GM13976 (cell line): ENCODE results near the gene NCAPD3.

ENCODE experiments used
- DNase-seq: peaks from one replicate; pipeline ENCODE4 v3.0.0; 2012; ENCODE audit warnings: low spot score
- in situ Hi-C: fragments of 300-500 bp; cut with MboI; formaldehyde crosslinking; loops from one replicate; pipeline ENCODE4 v1.12.0; 2022; ENCODE audit warnings: low sequenced_read_pairs, mixed read lengths, inconsistent platforms; ENCODE audit not compliant: unreplicated experiment
- TF ChIP-seq, protein P1 (sequence below): IDR thresholded peaks from 2 replicates; pipeline ENCODE4 v1.5.1; 2012; ENCODE audit warnings: borderline replicate concordance, mild to moderate bottlenecking; ENCODE audit not compliant: insufficient read depth; ENCODE audit errors: extremely low read depth, missing control alignments, control extremely low read depth

Gene NCAPD3

DNA sequence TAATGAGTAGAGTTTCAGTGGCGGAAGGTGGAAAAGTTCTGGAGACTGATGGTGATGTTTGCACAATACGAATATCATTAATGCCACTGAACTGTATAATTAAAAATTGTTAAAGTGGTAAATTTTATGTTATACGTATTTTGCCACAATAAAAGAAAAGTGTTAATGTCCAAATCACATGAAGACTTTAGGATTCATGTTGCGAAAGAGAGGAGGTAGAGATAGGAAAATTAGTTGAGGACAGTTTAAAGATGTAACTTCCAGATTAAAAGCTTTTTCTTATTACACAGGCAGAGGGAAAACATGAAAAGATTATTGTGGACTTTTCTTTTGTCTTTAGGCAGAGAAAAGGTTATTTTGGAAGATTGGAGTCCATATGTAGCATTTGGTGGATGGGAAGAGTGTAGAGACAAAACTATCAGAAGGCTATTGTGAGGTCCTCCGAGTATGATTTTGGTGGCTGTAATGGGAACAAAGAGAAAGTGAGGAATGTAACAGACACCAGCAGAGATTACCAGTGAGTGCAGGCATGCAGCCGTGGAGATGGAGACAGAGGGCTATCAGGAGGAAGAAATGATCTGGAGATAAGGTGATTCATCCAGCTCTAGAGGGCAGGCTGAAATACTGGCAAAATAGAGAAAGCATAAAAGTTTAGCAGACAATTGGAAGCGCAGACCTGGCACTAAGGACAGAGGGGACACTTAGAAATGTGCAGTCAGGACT, 13.2 kb upstream of the NCAPD3 start:
- TF ChIP-seq, protein P1, sequence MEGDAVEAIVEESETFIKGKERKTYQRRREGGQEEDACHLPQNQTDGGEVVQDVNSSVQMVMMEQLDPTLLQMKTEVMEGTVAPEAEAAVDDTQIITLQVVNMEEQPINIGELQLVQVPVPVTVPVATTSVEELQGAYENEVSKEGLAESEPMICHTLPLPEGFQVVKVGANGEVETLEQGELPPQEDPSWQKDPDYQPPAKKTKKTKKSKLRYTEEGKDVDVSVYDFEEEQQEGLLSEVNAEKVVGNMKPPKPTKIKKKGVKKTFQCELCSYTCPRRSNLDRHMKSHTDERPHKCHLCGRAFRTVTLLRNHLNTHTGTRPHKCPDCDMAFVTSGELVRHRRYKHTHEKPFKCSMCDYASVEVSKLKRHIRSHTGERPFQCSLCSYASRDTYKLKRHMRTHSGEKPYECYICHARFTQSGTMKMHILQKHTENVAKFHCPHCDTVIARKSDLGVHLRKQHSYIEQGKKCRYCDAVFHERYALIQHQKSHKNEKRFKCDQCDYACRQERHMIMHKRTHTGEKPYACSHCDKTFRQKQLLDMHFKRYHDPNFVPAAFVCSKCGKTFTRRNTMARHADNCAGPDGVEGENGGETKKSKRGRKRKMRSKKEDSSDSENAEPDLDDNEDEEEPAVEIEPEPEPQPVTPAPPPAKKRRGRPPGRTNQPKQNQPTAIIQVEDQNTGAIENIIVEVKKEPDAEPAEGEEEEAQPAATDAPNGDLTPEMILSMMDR = no peak
- no peak for DNase-seq

DNA sequence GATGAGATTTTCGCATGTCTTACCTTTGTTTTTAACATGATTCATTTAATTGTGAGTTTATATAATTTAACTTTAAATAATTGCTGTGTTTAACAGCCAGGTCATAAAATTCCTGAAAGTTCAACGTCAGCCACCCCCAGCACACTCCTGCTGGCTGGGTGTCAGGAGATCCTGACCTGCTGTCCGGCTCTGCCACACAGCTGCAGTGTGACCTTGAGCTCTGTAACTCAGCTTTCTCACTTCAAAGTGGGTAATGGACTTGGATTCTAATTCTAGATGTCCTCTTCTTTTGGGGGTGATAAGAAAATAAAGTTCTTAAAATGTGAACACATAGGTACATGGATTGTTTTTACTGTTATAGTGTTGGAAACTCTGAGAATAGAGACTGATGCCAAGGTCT, 11.6 kb upstream of the NCAPD3 start:
- in situ Hi-C loops = no loop called here
- TF ChIP-seq, protein P1 = no peak
- DNase-seq = no peak

More for the DNA sequence above, 13.2 kb upstream of the NCAPD3 start:
- in situ Hi-C loops = no loop called here

DNA sequence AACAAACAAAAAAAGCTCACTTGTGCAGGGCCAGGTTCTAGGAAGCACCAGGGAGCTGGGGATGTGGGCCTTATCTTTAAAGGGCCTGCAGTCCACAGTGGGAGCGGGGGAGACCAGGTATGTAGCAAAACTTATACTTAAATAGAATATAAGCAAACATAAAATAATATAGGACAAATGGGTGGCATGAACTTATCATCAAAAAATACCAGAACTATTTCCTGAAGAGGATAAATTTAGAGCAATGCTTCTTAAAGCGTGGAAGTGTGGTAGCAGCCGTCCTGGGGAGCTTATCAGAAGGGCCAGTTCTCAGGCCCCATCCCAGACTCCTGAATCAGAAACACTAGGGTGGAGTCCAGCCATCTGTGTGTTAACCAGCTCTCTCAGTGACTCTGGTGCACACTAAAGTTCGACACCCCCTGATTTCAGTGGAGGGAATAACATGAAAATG, 10.0 kb upstream of the NCAPD3 start:
- in situ Hi-C loops = no loop called here
- no peak for DNase-seq
- TF ChIP-seq, protein P1 = no peak

DNA sequence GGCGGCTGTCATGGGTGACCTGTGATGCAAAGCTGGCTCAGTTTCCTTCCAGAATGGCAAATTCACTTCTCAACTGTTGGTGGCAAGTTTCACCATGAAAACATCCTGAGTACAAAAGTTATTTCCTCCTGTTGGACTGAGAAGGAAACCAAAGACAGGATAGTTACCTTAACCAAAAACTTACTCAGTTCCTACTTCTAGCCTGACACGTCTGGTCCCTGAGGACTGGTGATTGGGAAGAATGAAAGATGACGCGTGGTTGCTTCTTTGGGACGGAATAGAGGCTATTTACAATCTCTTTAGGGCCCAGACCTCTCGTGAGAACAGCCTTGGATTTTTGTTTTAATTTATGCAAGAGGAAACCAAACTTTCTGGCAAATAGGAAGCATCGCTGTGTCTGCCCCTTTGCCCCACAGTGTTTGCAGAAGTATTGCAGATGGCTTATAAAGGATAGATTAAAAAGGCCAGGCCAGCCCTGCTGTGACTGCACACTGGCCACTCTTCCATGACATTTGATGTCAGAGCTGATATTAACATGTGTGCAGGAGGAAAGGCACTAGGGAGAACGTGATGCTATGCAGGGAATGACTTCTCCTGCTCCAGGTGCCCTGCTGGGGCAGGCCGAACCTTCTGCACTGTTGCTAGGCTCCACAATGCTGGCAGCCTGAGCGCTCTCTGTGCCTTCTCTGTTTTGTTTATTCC, 8.3 kb upstream of the NCAPD3 start:
- TF ChIP-seq, protein P1 = no peak
- in situ Hi-C loops = no loop called here
- no peak for DNase-seq

DNA sequence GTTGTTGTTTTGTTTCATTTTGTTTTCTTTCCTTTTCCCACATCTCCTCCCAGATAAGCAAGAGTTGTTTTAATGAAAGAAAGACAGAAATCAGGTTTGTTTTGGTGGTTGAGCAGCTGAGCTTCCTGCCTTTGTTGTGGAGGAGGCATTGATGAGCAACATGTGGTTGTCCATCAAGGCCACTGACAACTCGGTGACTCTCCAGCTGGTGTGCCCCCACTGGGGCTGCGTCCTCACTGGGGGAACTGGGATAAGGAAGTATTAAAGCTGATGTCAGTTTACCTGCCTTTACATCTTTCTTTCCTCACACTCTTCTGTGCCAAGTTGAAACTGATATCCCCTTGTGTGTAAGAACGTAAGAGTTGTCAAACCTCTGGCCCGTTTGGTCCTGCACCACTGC, 6.6 kb upstream of the NCAPD3 start:
- TF ChIP-seq, protein P1 = no peak
- no peak for DNase-seq
- in situ Hi-C loops = no loop called here

DNA sequence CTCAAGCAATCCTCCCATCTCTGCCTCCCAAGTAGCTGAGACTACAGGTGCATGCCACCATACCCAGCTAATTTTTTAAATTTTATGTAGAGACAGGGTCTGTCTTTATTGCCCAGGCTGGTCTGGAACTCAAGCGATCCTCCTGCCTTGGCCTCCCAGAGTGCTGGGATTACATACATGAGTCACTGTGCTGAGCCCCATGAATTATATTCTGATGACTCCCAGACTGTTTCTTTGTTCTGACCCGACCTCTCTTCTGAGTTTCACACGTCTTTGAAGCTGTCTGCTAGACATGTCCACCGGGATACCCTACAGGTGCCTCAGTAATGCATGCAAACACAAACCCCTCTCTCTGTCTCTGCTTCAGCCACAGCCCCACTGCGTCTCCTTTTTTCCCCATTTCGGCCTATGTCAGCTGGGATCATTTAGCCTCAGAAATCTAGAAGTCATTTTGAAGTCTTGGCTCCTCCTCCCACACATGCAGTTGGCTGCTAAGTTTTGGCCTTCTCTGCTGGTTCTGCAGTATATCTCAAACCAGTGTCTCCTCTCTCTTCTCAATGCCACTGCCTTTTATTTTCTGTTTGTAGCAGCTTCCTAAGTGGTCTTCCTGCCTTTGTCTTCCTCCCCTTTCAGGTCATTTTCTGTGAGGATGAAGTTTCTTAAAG, 5.5 kb upstream of the NCAPD3 start:
- TF ChIP-seq, protein P1 = no peak
- in situ Hi-C loops = no loop called here
- no peak for DNase-seq
